HG03175 (cell line): ENCODE data around the gene GAB2.
"Not testable (repeated sequence)": the region's sequence is repeated elsewhere in the genome, so short reads cannot be mapped to it uniquely, and the experiment has no call there.

Experiments used
- ATAC-seq: cut with Tn5 transposase; IDR thresholded peaks from one replicate; pipeline ENCODE4 v1.9.1; 2021; ENCODE audit warnings: mild to moderate bottlenecking, moderate library complexity; ENCODE audit not compliant: unreplicated experiment

GAB2 gene

GRCh38 chr11:78318321-78319114 is 99.1 kb downstream of the GAB2 start:
- ATAC-seq: no peak

- no peak for ATAC-seq
Observed at GRCh38 chr11:78315724-78316123, 101.9 kb downstream of the GAB2 start.

GRCh38 chr11:78314762-78315161 is 102.9 kb downstream of the GAB2 start:
- no peak for ATAC-seq

- no peak for ATAC-seq
Observed at GRCh38 chr11:78313898-78314297, 103.7 kb downstream of the GAB2 start.

GRCh38 chr11:78313181-78313795 is 104.3 kb downstream of the GAB2 start:
- no peak for ATAC-seq

- no peak for ATAC-seq
Observed at GRCh38 chr11:78312712-78313111, 104.9 kb downstream of the GAB2 start.

GRCh38 chr11:78311702-78312371 is 105.8 kb downstream of the GAB2 start:
- ATAC-seq: no peak

- ATAC-seq: peak; percentile 87
Observed at GRCh38 chr11:78310500-78310909, 107.1 kb downstream of the GAB2 start.

GRCh38 chr11:78304201-78304600 is 113.4 kb downstream of the GAB2 start:
- no peak for ATAC-seq

GRCh38 chr11:78300108-78300839 is 117.3 kb downstream of the GAB2 start:
- no peak for ATAC-seq

- no peak for ATAC-seq
Observed at GRCh38 chr11:78299000-78299710, 118.5 kb downstream of the GAB2 start.

GRCh38 chr11:78298291-78298771 is 119.3 kb downstream of the GAB2 start:
- ATAC-seq: no peak

- ATAC-seq: no peak
Observed at GRCh38 chr11:78295991-78296930, 121.4 kb downstream of the GAB2 start.

- ATAC-seq: no peak
Observed at GRCh38 chr11:78295347-78295746, 122.3 kb downstream of the GAB2 start.

GRCh38 chr11:78294100-78294499 is 123.5 kb downstream of the GAB2 start:
- ATAC-seq: not testable (repeated sequence)

- no peak for ATAC-seq
Observed at GRCh38 chr11:78293536-78293935, 124.1 kb downstream of the GAB2 start.

- ATAC-seq: no peak
Observed at GRCh38 chr11:78292109-78292803, 125.4 kb downstream of the GAB2 start.

- no peak for ATAC-seq
Observed at GRCh38 chr11:78291503-78292108, 126.0 kb downstream of the GAB2 start.
